Gastroesophageal sphincter (tissue), 4 donors: ENCODE results near the gene COA7. TPM values are rescaled to one million over a fixed set of nuclear protein-coding genes. Genes with fewer than 3 reads are reported as not detected.
A peak's percentile ranks its signal among the peaks of the same experiment; 100 is the strongest.

Source experiments
- ATAC-seq: fragments of 150-250 bp; one replicate; pipeline ENCODE4 v1.9.1; 2016; ENCODE audit warnings: mild to moderate bottlenecking, moderate library complexity
- H3K27ac ChIP-seq, 4 donors: fragments of 200-600 bp; sonication (generic) in 3 of 4; 1 replicate in 3 of 4; 2 replicates in 1 of 4; pipeline ENCODE4 v1.5.1; 2016 to 2019
- H3K27me3 ChIP-seq: fragments of 200-600 bp; sonication (generic); one replicate; pipeline ENCODE4 v1.5.1; 2019
- H3K36me3 ChIP-seq, 2 donors: fragments of 200-600 bp; sonication (generic); one replicate each; pipeline ENCODE4 v1.5.1; 2019; ENCODE audit warnings: control low read depth in 1 of 2
- H3K4me1 ChIP-seq, 3 donors: fragments of 200-600 bp; sonication (generic); 1 replicate in 2 of 3; 2 replicates in 1 of 3; pipeline ENCODE4 v1.5.1; 2016 to 2019; ENCODE audit warnings: control low read depth in 2 of 3
- H3K4me3 ChIP-seq, 2 donors: fragments of 200-600 bp; sonication (generic); one replicate each; pipeline ENCODE4 v1.5.1; 2019; ENCODE audit warnings: mild to moderate bottlenecking in 1 of 2, moderate library complexity in 1 of 2
- H3K9me3 ChIP-seq, 3 donors: fragments of 200-600 bp; sonication (generic); one replicate each; pipeline ENCODE4 v1.5.1; 2017 to 2019; ENCODE audit warnings: control low read depth in 2 of 3
- EP300 ChIP-seq: sonication (generic); formaldehyde crosslinking; IDR thresholded peaks from one replicate; pipeline ENCODE4 v1.6.1; 2017; ENCODE audit warnings: antibody characterized with exemption, mild to moderate bottlenecking
- POLR2A ChIP-seq, 2 donors: fragments of 450-650 bp; IDR thresholded peaks; one replicate each; pipeline ENCODE4 v1.6.1; 2017; ENCODE audit warnings: antibody characterized with exemption in 2 of 2, mild to moderate bottlenecking in 2 of 2, moderate library complexity in 1 of 2
- POLR2AphosphoS5 ChIP-seq: sonication (generic); formaldehyde crosslinking; IDR thresholded peaks from one replicate; pipeline ENCODE4 v1.6.1; 2017; ENCODE audit warnings: antibody characterized with exemption
- WGBS, 2 donors: methylation state at CpG; one replicate each; pipeline ENCODE4 v1.1.5; 2018; ENCODE audit warnings: low coverage in 1 of 2; 5-methylcytosine and 5-hydroxymethylcytosine counted together
- total RNA-seq, 4 donors: library from RNA; depleted of rRNA; stranded (reverse); fragments of >200 nt; gene quantifications; one replicate each; pipeline ENCODE4 v1.1.0, GENCODE V29; 2016
- TF ChIP-seq, protein P1 (sequence below), 4 experiments: fragments of 200-600 bp in 2 of 4; fragments of 450-650 bp in 2 of 4; sonication (generic) in 1 of 4; IDR thresholded peaks; one replicate each; pipeline ENCODE4 v1.5.1; 2017 to 2019; ENCODE audit warnings: antibody characterized with exemption in 4 of 4, mild to moderate bottlenecking in 2 of 4, moderate library complexity in 2 of 4

The COA7 gene
- total RNA-seq = 1 to 10 TPM; 7.7 to 9.6 (median 9.0) TPM

DNA sequence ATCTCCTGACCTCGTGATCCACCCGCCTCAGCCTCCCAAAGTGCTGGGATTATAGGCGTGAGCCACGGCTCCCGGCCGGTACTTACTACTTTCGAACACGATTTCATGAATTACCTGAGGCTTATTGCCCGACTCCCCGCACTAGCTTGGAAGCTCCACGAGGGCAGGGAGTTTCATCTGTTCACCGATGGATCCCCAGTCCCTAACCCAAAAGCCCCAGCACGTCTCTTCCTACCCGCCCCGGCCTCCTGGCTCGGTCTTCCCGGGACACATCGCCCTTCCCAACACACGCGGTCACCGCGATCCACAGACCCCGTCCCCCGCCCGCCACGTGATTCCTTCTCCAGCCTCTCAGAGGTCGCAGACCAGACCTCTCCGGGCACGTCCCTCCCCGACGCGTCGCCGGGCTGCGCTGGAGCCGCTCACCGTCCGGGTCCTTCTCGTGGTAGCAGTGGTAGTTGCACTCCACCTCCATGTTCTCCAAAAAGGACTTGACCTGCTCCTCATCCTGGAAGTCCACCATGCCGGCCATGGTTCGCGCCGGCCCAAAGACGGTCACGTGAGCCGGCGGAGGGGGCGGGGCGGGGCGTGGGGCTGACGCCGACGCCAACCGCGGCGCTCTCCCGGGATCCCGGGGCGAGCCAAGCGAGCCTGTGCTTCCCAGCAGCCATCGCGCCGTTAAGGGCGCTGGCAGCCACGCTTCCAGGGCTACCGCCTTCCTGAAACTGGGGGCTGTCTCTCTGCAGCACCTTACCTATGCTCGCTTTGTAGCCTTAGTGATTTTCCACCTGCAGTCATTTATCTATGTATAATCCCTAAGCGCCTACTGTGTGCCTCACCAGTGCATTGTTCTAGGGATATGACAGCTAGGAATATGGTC lies at the start of gene COA7:
TSS of gene COA7 (minus strand) at position 553 of the 880 bp plus-strand sequence. CDS start at position 532, 21 bp downstream.
- Histone ChIP-seq H3K9me3 (no peaks in the 10 kb centered on the region), H3K4me3 (peak within 1 kb of the TSS; percentile 73 to 87), H3K27ac (peak within 1 kb of the TSS; percentile 49 to 89 (median 85)), H3K4me1 (peaks cover 0 to 22% (median 0%) of the 10 kb centered on the region in 3 donors), H3K27me3 (no peaks in the 10 kb centered on the region), H3K36me3 (peaks cover 0 to 2% of the 10 kb centered on the region in 2 donors)
- 0 to 2% methylated on average over 10 to 17 of the region's 68 CpGs for WGBS, 2 donors
- TF ChIP-seq, protein P1, sequence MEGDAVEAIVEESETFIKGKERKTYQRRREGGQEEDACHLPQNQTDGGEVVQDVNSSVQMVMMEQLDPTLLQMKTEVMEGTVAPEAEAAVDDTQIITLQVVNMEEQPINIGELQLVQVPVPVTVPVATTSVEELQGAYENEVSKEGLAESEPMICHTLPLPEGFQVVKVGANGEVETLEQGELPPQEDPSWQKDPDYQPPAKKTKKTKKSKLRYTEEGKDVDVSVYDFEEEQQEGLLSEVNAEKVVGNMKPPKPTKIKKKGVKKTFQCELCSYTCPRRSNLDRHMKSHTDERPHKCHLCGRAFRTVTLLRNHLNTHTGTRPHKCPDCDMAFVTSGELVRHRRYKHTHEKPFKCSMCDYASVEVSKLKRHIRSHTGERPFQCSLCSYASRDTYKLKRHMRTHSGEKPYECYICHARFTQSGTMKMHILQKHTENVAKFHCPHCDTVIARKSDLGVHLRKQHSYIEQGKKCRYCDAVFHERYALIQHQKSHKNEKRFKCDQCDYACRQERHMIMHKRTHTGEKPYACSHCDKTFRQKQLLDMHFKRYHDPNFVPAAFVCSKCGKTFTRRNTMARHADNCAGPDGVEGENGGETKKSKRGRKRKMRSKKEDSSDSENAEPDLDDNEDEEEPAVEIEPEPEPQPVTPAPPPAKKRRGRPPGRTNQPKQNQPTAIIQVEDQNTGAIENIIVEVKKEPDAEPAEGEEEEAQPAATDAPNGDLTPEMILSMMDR (IDR thresholded peaks at IDR 0.05) = peak in 2 of 4 experiments; percentile 15 to 22
- TF ChIP-seq POLR2AphosphoS5 (peak; percentile 42), POLR2A (IDR thresholded peaks at IDR 0.05) (peak in 1 of 2 donors; percentile 18), EP300 (no peak)
- ATAC-seq = peak; percentile 87

DNA sequence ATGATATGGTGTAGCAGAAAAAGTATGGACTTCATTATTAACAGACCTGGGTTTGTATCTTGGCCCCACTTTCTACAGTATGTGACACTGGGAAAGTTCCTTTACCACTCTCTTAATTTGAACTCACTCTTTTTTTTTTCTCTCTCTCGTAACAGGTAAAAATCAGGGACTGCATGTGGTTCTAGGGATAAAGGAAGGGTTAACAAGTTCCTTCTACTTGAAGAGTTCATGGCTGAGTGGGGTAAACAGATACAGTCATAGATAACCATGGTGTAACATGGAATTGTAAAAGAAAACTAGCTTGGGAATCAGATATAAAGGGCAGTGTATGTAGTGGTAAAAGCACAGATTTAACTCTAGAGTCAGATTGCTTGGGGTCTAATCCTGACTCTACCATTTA lies 49.3 kb upstream of the COA7 start:
- H3K4me3 ChIP-seq = no peak overlapping the region
- 56 to 100% methylated on average over 1 of the region's 1 CpG for WGBS, 2 donors
- H3K36me3 ChIP-seq = no peaks in the 10 kb centered on the region
- no peaks in the 10 kb centered on the region for H3K9me3 ChIP-seq
- TF ChIP-seq POLR2A (IDR thresholded peaks at IDR 0.05) = no peak
- TF ChIP-seq, protein P1 (IDR thresholded peaks at IDR 0.05) = no peak
- TF ChIP-seq POLR2AphosphoS5 = no peak
- TF ChIP-seq EP300 = no peak
- ATAC-seq = no peak
- H3K4me1 ChIP-seq = peaks cover 0 to 50% (median 23%) of the 10 kb centered on the region in 3 donors
- no peak overlapping the region for H3K27ac ChIP-seq
- H3K27me3 ChIP-seq = no peaks in the 10 kb centered on the region

DNA sequence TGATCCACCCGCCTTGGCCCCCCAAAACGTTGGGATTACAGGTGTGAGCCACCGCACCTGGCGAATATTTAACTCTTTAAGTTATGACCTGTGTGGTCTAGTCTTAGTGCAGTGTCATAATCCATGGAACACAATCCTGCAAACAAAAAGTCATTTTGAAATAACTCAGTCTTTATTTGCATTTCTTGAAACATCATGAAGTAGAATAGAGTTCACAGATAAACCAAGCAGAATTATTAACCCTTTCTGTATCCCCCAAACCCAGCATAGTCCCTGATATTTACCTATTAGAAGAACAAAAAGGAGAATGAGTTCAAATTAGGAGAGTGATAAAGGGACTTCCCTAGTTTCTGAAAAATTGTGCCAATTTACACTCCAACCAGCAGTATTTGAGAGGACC lies 48.0 kb upstream of the COA7 start:
- H3K4me3 ChIP-seq = no peak overlapping the region
- no peak for ATAC-seq
- WGBS, 2 donors = 71 to 90% methylated on average over 3 to 4 of the region's 4 CpGs
- H3K27me3 ChIP-seq = no peaks in the 10 kb centered on the region
- H3K9me3 ChIP-seq = no peaks in the 10 kb centered on the region
- no peaks in the 10 kb centered on the region for H3K36me3 ChIP-seq
- TF ChIP-seq EP300 = no peak
- TF ChIP-seq, protein P1 (IDR thresholded peaks at IDR 0.05) = no peak
- TF ChIP-seq POLR2AphosphoS5 = no peak
- no peak for TF ChIP-seq POLR2A (IDR thresholded peaks at IDR 0.05)
- H3K27ac ChIP-seq = no peak overlapping the region
- peaks cover 0 to 38% (median 12%) of the 10 kb centered on the region in 3 donors for H3K4me1 ChIP-seq

DNA sequence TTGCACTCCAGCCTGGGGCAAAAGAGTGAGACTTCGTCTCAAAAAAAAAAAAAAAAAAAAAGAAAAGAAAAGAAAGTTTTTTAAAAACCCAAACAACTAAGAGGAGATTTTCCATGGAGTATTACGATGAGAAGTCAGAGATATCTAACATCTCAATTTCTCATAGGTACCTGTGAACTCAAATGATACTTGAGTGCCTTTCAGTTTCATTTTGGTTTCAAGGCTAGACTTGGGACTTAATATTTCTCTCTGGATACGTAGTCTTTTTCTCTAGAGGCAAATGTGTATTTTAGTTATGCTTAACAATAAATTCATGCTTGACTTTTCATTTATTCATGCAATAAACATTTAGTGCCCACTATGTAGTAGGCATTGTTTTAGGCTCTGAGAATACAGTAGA lies 43.1 kb upstream of the COA7 start:
- Histone ChIP-seq H3K4me3 (no peak overlapping the region), H3K27me3 (no peaks in the 10 kb centered on the region), H3K9me3 (no peaks in the 10 kb centered on the region), H3K27ac (no peak overlapping the region), H3K4me1 (peaks cover 0 to 48% (median 12%) of the 10 kb centered on the region in 3 donors), H3K36me3 (no peaks in the 10 kb centered on the region)
- TF ChIP-seq POLR2A (IDR thresholded peaks at IDR 0.05) = no peak
- TF ChIP-seq, protein P1 (IDR thresholded peaks at IDR 0.05) = no peak
- no peak for TF ChIP-seq POLR2AphosphoS5
- no peak for TF ChIP-seq EP300
- ATAC-seq = no peak
- 38 to 75% methylated on average over 2 of the region's 3 CpGs for WGBS, 2 donors
